Activated effector memory CD4-positive, alpha-beta T cell treated with anti-CD3 and anti-CD28 coated beads, Interleukin-2, amount 50 U/mL, for 16 hours (primary cell): ENCODE results near the gene LCTL.
A peak's percentile ranks its signal among the peaks of the same experiment; 100 is the strongest.
"Not testable (repeated sequence)": the region's sequence is repeated elsewhere in the genome, so short reads cannot be mapped to it uniquely, and the experiment has no call there.

ENCODE experiments used
- DNase-seq: peaks from one replicate; pipeline ENCODE4 v3.0.0-alpha.2; 2020

LCTL gene

GRCh38 chr15:66563566-66564110, 2.2 kb downstream of the LCTL start:
- no peak for DNase-seq

GRCh38 chr15:66563126-66563525, 2.7 kb downstream of the LCTL start:
- no peak for DNase-seq

GRCh38 chr15:66560856-66561525, 4.8 kb downstream of the LCTL start:
- no peak for DNase-seq

- no peak for DNase-seq
Measured at GRCh38 chr15:66558271-66558670, 7.5 kb downstream of the LCTL start.

- DNase-seq, result no peak
Measured at GRCh38 chr15:66555685-66556084, 10.1 kb downstream of the LCTL start.

- no peak for DNase-seq
Measured at GRCh38 chr15:66545255-66545654, 20.5 kb downstream of the LCTL start.

GRCh38 chr15:66542896-66543295, 22.9 kb downstream of the LCTL start:
- no peak for DNase-seq

- no peak for DNase-seq
Measured at GRCh38 chr15:66535056-66535455, 30.7 kb downstream of the LCTL start.

GRCh38 chr15:66524838-66525237, 41.0 kb downstream of the LCTL start:
- DNase-seq, result no peak

- DNase-seq, result no peak
Measured at GRCh38 chr15:66523926-66524325, 41.9 kb downstream of the LCTL start.

- no peak for DNase-seq
Measured at GRCh38 chr15:66515901-66516322, 49.9 kb downstream of the LCTL start.

GRCh38 chr15:66514586-66514985, 51.2 kb downstream of the LCTL start:
- no peak for DNase-seq

GRCh38 chr15:66508293-66508883, 57.4 kb downstream of the LCTL start:
- DNase-seq, result no peak

GRCh38 chr15:66505818-66506217, 60.0 kb downstream of the LCTL start:
- DNase-seq, result no peak

GRCh38 chr15:66505430-66505811, 60.4 kb downstream of the LCTL start:
- no peak for DNase-seq

GRCh38 chr15:66504563-66505429, 61.0 kb downstream of the LCTL start, which contains the start of the genes RPL4 and ZWILCH:
Gene RPL4, minus strand, starts transcription at chr15:66504855. Its CDS starts 65 bp downstream, at chr15:66504790.
Gene ZWILCH, plus strand, starts transcription at chr15:66505326. Its CDS starts 13 bp downstream, at chr15:66505339.
- peak; percentile 94 for DNase-seq

GRCh38 chr15:66503780-66504562, 61.8 kb downstream of the LCTL start:
- no peak for DNase-seq

GRCh38 chr15:66503041-66503648, 62.7 kb downstream of the LCTL start:
- DNase-seq, result not testable (repeated sequence)

GRCh38 chr15:66502491-66502890, 63.3 kb downstream of the LCTL start:
- no peak for DNase-seq

- DNase-seq, result not testable (repeated sequence)
Measured at GRCh38 chr15:66500346-66500745, 65.5 kb downstream of the LCTL start.

- peak; percentile 39 for DNase-seq
Measured at GRCh38 chr15:66498501-66499386, 67.1 kb downstream of the LCTL start.
